Measurements from ENCODE around the gene CYB5RL.

GRCh38 chr1:54230507-54231339 lies 30.9 kb upstream of the CYB5RL start:
- TF ChIP-seq POLR2A (IDR thresholded peaks at IDR 0.05; ENCODE audit: low read depth, low read length), result no peak
- TF ChIP-seq CTCF (IDR thresholded peaks at IDR 0.05; ENCODE audit: extremely low read depth in 1 of 2, insufficient read depth in 1 of 2, low read depth in 1 of 2, low read length in 2 of 2), result no peak
- no peak for TF ChIP-seq EZH2 (IDR thresholded peaks at IDR 0.05; ENCODE audit: borderline replicate concordance, low read depth, low read length, severe bottlenecking)
- TF ChIP-seq POLR2AphosphoS5 (IDR thresholded peaks at IDR 0.05; ENCODE audit: insufficient read depth, low read depth, low read length), result no peak
- TF ChIP-seq MAX (IDR thresholded peaks at IDR 0.05; ENCODE audit: insufficient read depth, insufficient read length), result no peak
- no peak for TF ChIP-seq FOS (IDR thresholded peaks at IDR 0.05; ENCODE audit: borderline replicate concordance, insufficient read depth, low read length)
- no peak for TF ChIP-seq MYC (IDR thresholded peaks at IDR 0.05; ENCODE audit: low read depth, low read length)
- no peak for TF ChIP-seq JUN (IDR thresholded peaks at IDR 0.05; ENCODE audit: borderline replicate concordance, insufficient read depth, insufficient read length, low read depth)
- TF ChIP-seq GATA2 (IDR thresholded peaks at IDR 0.05; ENCODE audit: insufficient read depth, insufficient read length, low read depth, low read length), result no peak

Measured in endothelial cell of umbilical vein (primary cell).